ENCODE data around the gene PRKCI. TPM values are rescaled to one million over a fixed set of nuclear protein-coding genes. Genes with fewer than 3 reads are reported as not detected.

Gene PRKCI
- polyA plus RNA-seq, 3 donors: 5.1 to 15.4 (median 11.6) TPM

- Mint-ChIP-seq H3K9me3 (no peaks in the 10 kb centered on the region), H3K36me3 (peaks cover 21 to 25% of the 10 kb centered on the region in 2 donors), H3K4me1 (no peaks in the 10 kb centered on the region), H3K27me3 (ENCODE audit: low read depth in 3 of 3) (no peaks in the 10 kb centered on the region), H3K4me3 (no peak overlapping the region), H3K27ac (no peak overlapping the region)
- H3K9ac ChIP-seq (ENCODE audit: insufficient read depth, low read length, poor library complexity, severe bottlenecking): no peak overlapping the region
- intact Hi-C loops (cut with micrococcal nuclease): no loop called here
- no peaks in the 10 kb centered on the region for H3K79me2 ChIP-seq (ENCODE audit: insufficient read depth, low read length)
- H3K4me3 ChIP-seq (replicated peaks in 1 of 3; ENCODE audit: low read depth in 2 of 3, low read length in 3 of 3): no peak overlapping the region
- DNase-seq: no peak
- WGBS (ENCODE audit: insufficient coverage): no CpG with 5 or more reads among the region's 2 CpGs
- H2AFZ ChIP-seq (ENCODE audit: insufficient read depth, low read depth, low read length, poor library complexity, severe bottlenecking): no peak overlapping the region
- no peaks in the 10 kb centered on the region for H3K4me1 ChIP-seq (ENCODE audit: control insufficient read depth in 1 of 2, insufficient read depth in 2 of 2, low read length in 2 of 2)
- no peaks in the 10 kb centered on the region for H4K20me1 ChIP-seq (ENCODE audit: insufficient read depth, low read length)
- no peaks in the 10 kb centered on the region for H3K9me3 ChIP-seq (replicated peaks in 1 of 2; ENCODE audit: control insufficient read depth in 1 of 2, insufficient read depth in 1 of 2, low read length in 2 of 2)
- no peak overlapping the region for H3K4me2 ChIP-seq (replicated peaks; ENCODE audit: extremely low read depth, low read length, poor library complexity, severe bottlenecking)
- H3K27ac ChIP-seq (ENCODE audit: low read depth in 1 of 2, low read length in 2 of 2): no peak overlapping the region
- TF ChIP-seq, protein P1, sequence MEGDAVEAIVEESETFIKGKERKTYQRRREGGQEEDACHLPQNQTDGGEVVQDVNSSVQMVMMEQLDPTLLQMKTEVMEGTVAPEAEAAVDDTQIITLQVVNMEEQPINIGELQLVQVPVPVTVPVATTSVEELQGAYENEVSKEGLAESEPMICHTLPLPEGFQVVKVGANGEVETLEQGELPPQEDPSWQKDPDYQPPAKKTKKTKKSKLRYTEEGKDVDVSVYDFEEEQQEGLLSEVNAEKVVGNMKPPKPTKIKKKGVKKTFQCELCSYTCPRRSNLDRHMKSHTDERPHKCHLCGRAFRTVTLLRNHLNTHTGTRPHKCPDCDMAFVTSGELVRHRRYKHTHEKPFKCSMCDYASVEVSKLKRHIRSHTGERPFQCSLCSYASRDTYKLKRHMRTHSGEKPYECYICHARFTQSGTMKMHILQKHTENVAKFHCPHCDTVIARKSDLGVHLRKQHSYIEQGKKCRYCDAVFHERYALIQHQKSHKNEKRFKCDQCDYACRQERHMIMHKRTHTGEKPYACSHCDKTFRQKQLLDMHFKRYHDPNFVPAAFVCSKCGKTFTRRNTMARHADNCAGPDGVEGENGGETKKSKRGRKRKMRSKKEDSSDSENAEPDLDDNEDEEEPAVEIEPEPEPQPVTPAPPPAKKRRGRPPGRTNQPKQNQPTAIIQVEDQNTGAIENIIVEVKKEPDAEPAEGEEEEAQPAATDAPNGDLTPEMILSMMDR (IDR thresholded peaks at IDR 0.05): no peak
- H3K36me3 ChIP-seq (replicated peaks in 1 of 2; ENCODE audit: control insufficient read depth in 1 of 2, insufficient read depth in 2 of 2, low read length in 2 of 2): peaks cover 4 to 11% of the 10 kb centered on the region in 2 donors
- no peaks in the 10 kb centered on the region for H3K27me3 ChIP-seq (ENCODE audit: control insufficient read depth in 2 of 2, insufficient read depth in 2 of 2, low read length in 2 of 2)
Measured at GRCh38 chr3:170244576-170244975, 22.4 kb downstream of the PRKCI start.

DNA sequence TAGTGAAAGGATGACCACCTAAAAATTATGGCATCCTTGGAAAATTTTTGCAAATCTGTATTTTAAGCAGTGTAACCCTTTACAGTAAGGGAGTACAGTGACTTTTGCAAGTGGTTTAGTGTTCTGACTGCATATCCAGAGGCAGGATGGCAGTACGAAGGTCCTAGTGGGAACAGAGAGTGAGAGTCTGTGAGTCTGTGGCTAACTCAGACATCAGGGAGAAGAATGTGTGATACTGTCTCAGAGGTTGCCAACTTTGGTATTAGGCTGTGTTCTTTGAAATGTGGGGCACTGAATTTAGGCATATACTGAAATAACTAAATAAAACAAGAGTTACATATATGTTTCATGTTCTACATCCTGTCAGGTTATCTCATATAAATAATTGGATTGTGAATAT is 25.7 kb downstream of the PRKCI start:
- no peak overlapping the region for H2AFZ ChIP-seq (ENCODE audit: insufficient read depth, low read depth, low read length, poor library complexity, severe bottlenecking)
- H3K27ac Mint-ChIP-seq: peak overlapping the region in 2 of 7 donors; percentile 42 to 55
- no peak overlapping the region for H3K4me2 ChIP-seq (replicated peaks; ENCODE audit: extremely low read depth, low read length, poor library complexity, severe bottlenecking)
- H3K27me3 Mint-ChIP-seq (ENCODE audit: low read depth in 3 of 3): no peaks in the 10 kb centered on the region
- H3K36me3 Mint-ChIP-seq: peaks cover 18 to 26% of the 10 kb centered on the region in 2 donors
- H3K9me3 Mint-ChIP-seq: peaks cover 0 to 3% (median 2%) of the 10 kb centered on the region in 7 donors
- H3K79me2 ChIP-seq (ENCODE audit: insufficient read depth, low read length): no peaks in the 10 kb centered on the region
- H3K9me3 ChIP-seq (replicated peaks in 1 of 2; ENCODE audit: control insufficient read depth in 1 of 2, insufficient read depth in 1 of 2, low read length in 2 of 2): no peaks in the 10 kb centered on the region
- H3K4me3 Mint-ChIP-seq: no peak overlapping the region
- intact Hi-C loops (cut with micrococcal nuclease): no loop called here
- H3K36me3 ChIP-seq (replicated peaks in 1 of 2; ENCODE audit: control insufficient read depth in 1 of 2, insufficient read depth in 2 of 2, low read length in 2 of 2): peaks cover 4 to 11% of the 10 kb centered on the region in 2 donors
- WGBS (ENCODE audit: insufficient coverage): 89% methylated on average over 1 of the region's 1 CpG
- H3K4me1 ChIP-seq (ENCODE audit: control insufficient read depth in 1 of 2, insufficient read depth in 2 of 2, low read length in 2 of 2): no peaks in the 10 kb centered on the region
- no peaks in the 10 kb centered on the region for H3K27me3 ChIP-seq (ENCODE audit: control insufficient read depth in 2 of 2, insufficient read depth in 2 of 2, low read length in 2 of 2)
- TF ChIP-seq, protein P1 (IDR thresholded peaks at IDR 0.05): no peak
- H3K27ac ChIP-seq (ENCODE audit: low read depth in 1 of 2, low read length in 2 of 2): no peak overlapping the region
- H3K9ac ChIP-seq (ENCODE audit: insufficient read depth, low read length, poor library complexity, severe bottlenecking): no peak overlapping the region
- no peaks in the 10 kb centered on the region for H3K4me1 Mint-ChIP-seq
- DNase-seq: no peak
- no peak overlapping the region for H3K4me3 ChIP-seq (replicated peaks in 1 of 3; ENCODE audit: low read depth in 2 of 3, low read length in 3 of 3)
- H4K20me1 ChIP-seq (ENCODE audit: insufficient read depth, low read length): no peaks in the 10 kb centered on the region
